Thoracic aorta (tissue), 2 donors: ENCODE results near the gene GALNT13. TPM values are rescaled to one million over a fixed set of nuclear protein-coding genes. Genes with fewer than 3 reads are reported as not detected.

Experiments
- ATAC-seq: fragments of 150-250 bp; one replicate; pipeline ENCODE4 v1.8.0; 2017; ENCODE audit warnings: low read depth; ENCODE audit not compliant: insufficient number of reproducible peaks, low FRiP score
- DNase-seq: peaks from one replicate; pipeline ENCODE4 v3.0.0-alpha.2; 2020; ENCODE audit warnings: low spot score
- H3K27ac ChIP-seq, 2 donors: fragments of 200-600 bp; sonication (generic); 1 replicate in 1 of 2; 2 replicates in 1 of 2; pipeline ENCODE4 v1.5.1; 2016; ENCODE audit warnings: mild to moderate bottlenecking in 2 of 2, moderate library complexity in 2 of 2
- H3K27me3 ChIP-seq: fragments of 200-600 bp; sonication (generic); replicated peaks from 2 replicates; pipeline ENCODE4 v1.6.0; 2016; ENCODE audit warnings: mild to moderate bottlenecking; ENCODE audit not compliant: insufficient read depth
- H3K36me3 ChIP-seq: fragments of 200-600 bp; sonication (generic); one replicate; pipeline ENCODE4 v1.5.1; 2016
- H3K4me1 ChIP-seq, 2 donors: fragments of 200-600 bp; sonication (generic); 1 replicate in 1 of 2; 2 replicates in 1 of 2; pipeline versions ENCODE4 v1.5.1 to v1.6.0; 2016; ENCODE audit warnings: low read depth in 2 of 2, mild to moderate bottlenecking in 1 of 2; ENCODE audit not compliant: control insufficient read depth in 1 of 2
- H3K4me3 ChIP-seq: fragments of 200-600 bp; sonication (generic); 2 replicates; pipeline ENCODE4 v1.5.1; 2016; ENCODE audit warnings: mild to moderate bottlenecking
- H3K9me3 ChIP-seq: fragments of 200-600 bp; sonication (generic); 2 replicates; pipeline ENCODE4 v1.5.1; 2016
- CTCF ChIP-seq: fragments of 200-600 bp; sonication (generic); IDR thresholded peaks from one replicate; pipeline ENCODE4 v1.5.1; 2019; ENCODE audit warnings: antibody characterized with exemption
- total RNA-seq, 2 donors: library from RNA; depleted of rRNA; stranded (reverse); fragments of >200 nt; gene quantifications; one replicate each; pipeline versions ENCODE4 v1.1.0 to v1.2.3, GENCODE V29; 2016

Gene GALNT13
- total RNA-seq, 2 donors from 2014 or later, result 2.5 to 30.1 TPM

- H3K4me3 ChIP-seq, result no peak overlapping the region
- H3K4me1 ChIP-seq, result no peaks in the 10 kb centered on the region
- no peak overlapping the region for H3K27ac ChIP-seq
- no peaks in the 10 kb centered on the region for H3K36me3 ChIP-seq
- no peaks in the 10 kb centered on the region for H3K27me3 ChIP-seq
- ATAC-seq (no peak), DNase-seq (no peak)
- TF ChIP-seq CTCF, result no peak
- H3K9me3 ChIP-seq, result no peaks in the 10 kb centered on the region
Measured at GRCh38 chr2:154338352-154338967, 466.7 kb downstream of the GALNT13 start.

GRCh38 chr2:154343282-154343681 lies 471.6 kb downstream of the GALNT13 start:
- H3K36me3 ChIP-seq, result no peaks in the 10 kb centered on the region
- no peak overlapping the region for H3K4me3 ChIP-seq
- TF ChIP-seq CTCF, result no peak
- no peak overlapping the region for H3K27ac ChIP-seq
- H3K27me3 ChIP-seq, result no peaks in the 10 kb centered on the region
- H3K9me3 ChIP-seq, result no peaks in the 10 kb centered on the region
- DNase-seq, result no peak
- no peak for ATAC-seq
- H3K4me1 ChIP-seq, result no peaks in the 10 kb centered on the region

GRCh38 chr2:154350911-154351310 lies 479.2 kb downstream of the GALNT13 start:
- no peaks in the 10 kb centered on the region for H3K9me3 ChIP-seq
- no peaks in the 10 kb centered on the region for H3K36me3 ChIP-seq
- ATAC-seq, result no peak
- DNase-seq, result no peak
- H3K4me3 ChIP-seq, result no peak overlapping the region
- H3K27me3 ChIP-seq, result no peaks in the 10 kb centered on the region
- no peak for TF ChIP-seq CTCF
- no peaks in the 10 kb centered on the region for H3K4me1 ChIP-seq
- H3K27ac ChIP-seq, result no peak overlapping the region

GRCh38 chr2:154361276-154361675 lies 489.6 kb downstream of the GALNT13 start:
- TF ChIP-seq CTCF, result no peak
- DNase-seq (no peak), ATAC-seq (no peak)
- H3K4me3 ChIP-seq, result no peak overlapping the region
- no peaks in the 10 kb centered on the region for H3K27me3 ChIP-seq
- H3K36me3 ChIP-seq, result no peaks in the 10 kb centered on the region
- H3K27ac ChIP-seq, result no peak overlapping the region
- H3K4me1 ChIP-seq, result peaks cover 0 to 13% of the 10 kb centered on the region in 2 donors
- no peaks in the 10 kb centered on the region for H3K9me3 ChIP-seq

GRCh38 chr2:154368153-154368552 lies 496.4 kb downstream of the GALNT13 start:
- Histone ChIP-seq H3K4me3 (no peak overlapping the region), H3K9me3 (no peaks in the 10 kb centered on the region), H3K36me3 (no peaks in the 10 kb centered on the region), H3K27ac (no peak overlapping the region), H3K27me3 (no peaks in the 10 kb centered on the region), H3K4me1 (no peaks in the 10 kb centered on the region)
- ATAC-seq (no peak), DNase-seq (no peak)
- TF ChIP-seq CTCF, result no peak
